ENCODE measurements around the gene ACSL4. TPM values are rescaled to one million over a fixed set of nuclear protein-coding genes. Genes with fewer than 3 reads are reported as not detected.
"Not testable (repeated sequence)": the region's sequence is repeated elsewhere in the genome, so short reads cannot be mapped to it uniquely, and the experiment has no call there.

Gene ACSL4
- total RNA-seq, 2 donors from 2014 or later, result 27.5 to 117 TPM

GRCh38 chrX:109742722-109743121 is 9.7 kb upstream of the ACSL4 start:
- H3K9me3 ChIP-seq, result no peaks in the 10 kb centered on the region
- ATAC-seq (ENCODE audit: insufficient number of reproducible peaks, low FRiP score, low read depth) (no peak), DNase-seq (ENCODE audit: low spot score) (no peak)
- no peak overlapping the region for H3K4me3 ChIP-seq
- no peaks in the 10 kb centered on the region for H3K36me3 ChIP-seq
- no peaks in the 10 kb centered on the region for H3K4me1 ChIP-seq (ENCODE audit: control insufficient read depth in 1 of 2, low read depth in 2 of 2)
- no peak overlapping the region for H3K27ac ChIP-seq
- H3K27me3 ChIP-seq (replicated peaks; ENCODE audit: insufficient read depth), result no peaks in the 10 kb centered on the region
- TF ChIP-seq CTCF (IDR thresholded peaks at IDR 0.05), result no peak

GRCh38 chrX:109740896-109741295 is 7.8 kb upstream of the ACSL4 start:
- not testable (repeated sequence) for H3K36me3 ChIP-seq; H3K4me1 ChIP-seq (ENCODE audit: control insufficient read depth in 1 of 2, low read depth in 2 of 2); H3K4me3 ChIP-seq; H3K27ac ChIP-seq; H3K9me3 ChIP-seq; DNase-seq (ENCODE audit: low spot score); ATAC-seq (ENCODE audit: insufficient number of reproducible peaks, low FRiP score, low read depth); H3K27me3 ChIP-seq (replicated peaks; ENCODE audit: insufficient read depth)

- ATAC-seq (ENCODE audit: insufficient number of reproducible peaks, low FRiP score, low read depth) (no peak), DNase-seq (ENCODE audit: low spot score) (no peak)
- TF ChIP-seq CTCF (IDR thresholded peaks at IDR 0.05), result no peak
- Histone ChIP-seq H3K4me1 (ENCODE audit: control insufficient read depth in 1 of 2, low read depth in 2 of 2) (no peaks in the 10 kb centered on the region), H3K4me3 (no peak overlapping the region), H3K9me3 (no peaks in the 10 kb centered on the region), H3K36me3 (no peaks in the 10 kb centered on the region), H3K27ac (no peak overlapping the region), H3K27me3 (replicated peaks; ENCODE audit: insufficient read depth) (no peaks in the 10 kb centered on the region)
These were observed 7.4 kb upstream of the ACSL4 start for GRCh38 chrX:109740433-109740809.

- no peak overlapping the region for H3K27ac ChIP-seq
- H3K9me3 ChIP-seq, result no peaks in the 10 kb centered on the region
- no peaks in the 10 kb centered on the region for H3K36me3 ChIP-seq
- DNase-seq (ENCODE audit: low spot score) (no peak), ATAC-seq (ENCODE audit: insufficient number of reproducible peaks, low FRiP score, low read depth) (no peak)
- no peaks in the 10 kb centered on the region for H3K27me3 ChIP-seq (replicated peaks; ENCODE audit: insufficient read depth)
- no peaks in the 10 kb centered on the region for H3K4me1 ChIP-seq (ENCODE audit: control insufficient read depth in 1 of 2, low read depth in 2 of 2)
- TF ChIP-seq CTCF (IDR thresholded peaks at IDR 0.05), result no peak
- no peak overlapping the region for H3K4me3 ChIP-seq
These were observed 6.8 kb upstream of the ACSL4 start for GRCh38 chrX:109739625-109740432.

GRCh38 chrX:109735202-109735744 is 2.2 kb upstream of the ACSL4 start:
- DNase-seq (ENCODE audit: low spot score), result no peak
- H3K27ac ChIP-seq, result peak overlapping the region in 1 of 2 donors; percentile 12
- H3K36me3 ChIP-seq, result no peaks in the 10 kb centered on the region
- H3K27me3 ChIP-seq (replicated peaks; ENCODE audit: insufficient read depth), result no peaks in the 10 kb centered on the region
- TF ChIP-seq CTCF (IDR thresholded peaks at IDR 0.05), result no peak
- no peaks in the 10 kb centered on the region for H3K9me3 ChIP-seq
- H3K4me3 ChIP-seq, result no peak overlapping the region
- H3K4me1 ChIP-seq (ENCODE audit: control insufficient read depth in 1 of 2, low read depth in 2 of 2), result no peaks in the 10 kb centered on the region
- no peak for ATAC-seq (ENCODE audit: insufficient number of reproducible peaks, low FRiP score, low read depth)
